ENCODE results near the gene MDGA2.

DNA sequence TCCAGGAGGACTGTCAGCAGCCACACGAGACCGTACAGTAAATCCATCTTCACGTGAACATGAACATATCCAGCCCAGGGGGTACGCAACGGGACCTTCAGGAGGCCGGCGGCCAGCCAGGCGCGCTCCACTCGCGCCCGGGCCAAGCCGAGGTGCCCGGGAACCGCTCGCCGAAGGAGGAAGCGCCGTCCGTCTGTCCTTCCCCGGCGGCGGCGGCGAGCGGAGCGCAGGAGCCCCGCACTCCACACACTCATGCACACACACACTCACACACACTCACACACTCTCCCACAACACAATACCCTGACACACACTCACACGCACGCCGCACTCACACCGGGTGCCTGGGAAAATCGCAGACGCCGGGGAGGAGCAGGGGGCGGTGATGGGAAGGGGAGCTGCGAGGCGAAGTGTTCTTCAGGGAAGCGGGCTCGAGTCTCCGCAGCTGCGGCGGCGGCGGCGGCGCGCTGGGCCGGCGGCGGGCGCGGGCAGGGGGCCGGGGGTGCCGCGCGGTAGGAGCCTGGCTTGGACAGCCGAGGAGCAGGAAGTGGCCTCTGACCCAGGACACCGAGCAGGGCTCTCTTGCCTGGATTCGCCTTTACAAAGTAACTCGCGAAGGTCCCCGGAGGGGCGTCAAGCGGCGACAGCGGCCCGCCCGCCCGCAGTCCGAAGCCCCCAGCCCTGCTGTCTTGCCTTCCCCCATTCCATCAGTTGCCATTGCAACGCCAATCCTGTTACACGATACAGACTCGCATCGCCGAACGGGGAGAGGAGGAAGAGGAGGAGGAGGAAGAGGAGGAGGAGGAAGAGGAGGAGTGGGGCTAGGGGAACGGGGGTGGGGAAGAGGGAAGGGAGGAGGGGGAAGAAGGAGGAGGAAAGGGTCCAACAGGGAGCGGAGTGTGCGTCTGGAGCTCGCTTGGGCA, 601 bp downstream of the MDGA2 start:
- TF ChIP-seq, protein P1, sequence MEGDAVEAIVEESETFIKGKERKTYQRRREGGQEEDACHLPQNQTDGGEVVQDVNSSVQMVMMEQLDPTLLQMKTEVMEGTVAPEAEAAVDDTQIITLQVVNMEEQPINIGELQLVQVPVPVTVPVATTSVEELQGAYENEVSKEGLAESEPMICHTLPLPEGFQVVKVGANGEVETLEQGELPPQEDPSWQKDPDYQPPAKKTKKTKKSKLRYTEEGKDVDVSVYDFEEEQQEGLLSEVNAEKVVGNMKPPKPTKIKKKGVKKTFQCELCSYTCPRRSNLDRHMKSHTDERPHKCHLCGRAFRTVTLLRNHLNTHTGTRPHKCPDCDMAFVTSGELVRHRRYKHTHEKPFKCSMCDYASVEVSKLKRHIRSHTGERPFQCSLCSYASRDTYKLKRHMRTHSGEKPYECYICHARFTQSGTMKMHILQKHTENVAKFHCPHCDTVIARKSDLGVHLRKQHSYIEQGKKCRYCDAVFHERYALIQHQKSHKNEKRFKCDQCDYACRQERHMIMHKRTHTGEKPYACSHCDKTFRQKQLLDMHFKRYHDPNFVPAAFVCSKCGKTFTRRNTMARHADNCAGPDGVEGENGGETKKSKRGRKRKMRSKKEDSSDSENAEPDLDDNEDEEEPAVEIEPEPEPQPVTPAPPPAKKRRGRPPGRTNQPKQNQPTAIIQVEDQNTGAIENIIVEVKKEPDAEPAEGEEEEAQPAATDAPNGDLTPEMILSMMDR (IDR thresholded peaks at IDR 0.05), result no peak
- no peak for TF ChIP-seq POLR2A (IDR thresholded peaks at IDR 0.05)

Data from right lobe of liver (tissue), 4 donors.